Measurements from ENCODE around the gene RPGRIP1.
"Not testable (repeated sequence)": the region's sequence is repeated elsewhere in the genome, so short reads cannot be mapped to it uniquely, and the experiment has no call there.

RPGRIP1 gene

DNA sequence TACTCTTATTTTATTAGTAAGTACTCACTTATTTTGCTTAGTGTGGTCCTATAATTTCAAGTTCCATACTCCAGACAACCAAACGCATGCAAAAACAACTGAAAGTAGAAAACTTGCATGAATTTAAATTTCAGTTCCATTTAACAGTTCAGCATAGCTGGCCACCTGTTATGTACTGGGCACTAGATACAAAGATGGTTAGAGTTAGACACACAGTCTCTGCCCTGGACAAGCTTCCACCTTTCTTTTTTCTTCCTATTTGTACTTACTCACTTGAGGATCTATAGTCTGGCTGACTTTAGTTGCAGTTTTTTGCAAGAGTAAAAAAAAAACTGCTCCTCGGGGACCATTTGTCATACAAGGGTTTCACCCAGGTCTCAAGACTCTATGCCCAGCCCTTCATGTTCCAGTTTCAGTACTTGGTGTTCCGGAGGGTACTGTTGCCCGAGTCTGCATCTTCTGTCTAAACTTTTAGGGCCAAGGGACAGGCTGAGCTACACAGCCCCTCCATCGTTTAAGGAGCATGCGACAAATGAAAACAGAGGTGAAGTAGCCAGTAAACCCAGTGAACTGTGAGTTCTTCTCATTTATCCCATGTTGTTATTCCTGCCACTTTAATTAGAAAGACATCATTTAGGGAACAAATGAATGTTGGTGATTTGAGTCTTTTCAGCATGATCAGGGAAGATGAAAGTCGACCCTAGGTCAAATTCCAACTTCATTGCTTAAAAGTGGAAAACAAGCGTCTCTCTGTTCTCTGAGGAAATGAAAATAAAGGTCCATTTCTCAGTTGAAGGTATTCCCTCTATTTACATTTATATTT, 22.3 kb downstream of the RPGRIP1 start:
- no peak overlapping the region for H3K27ac Mint-ChIP-seq
- no peak for DNase-seq
- no peaks in the 10 kb centered on the region for H3K36me3 Mint-ChIP-seq (ENCODE audit: low read depth)
- H3K4me3 Mint-ChIP-seq = no peak overlapping the region
- H3K9me3 Mint-ChIP-seq = no peaks in the 10 kb centered on the region
- peaks cover 25% of the 10 kb centered on the region for H3K27me3 Mint-ChIP-seq
- peaks cover 7% of the 10 kb centered on the region for H3K4me1 Mint-ChIP-seq (ENCODE audit: low read depth)

GRCh38 chr14:21302836-21303140, 22.9 kb downstream of the RPGRIP1 start:
- not testable (repeated sequence) for H3K36me3 Mint-ChIP-seq (ENCODE audit: low read depth); H3K27ac Mint-ChIP-seq; H3K4me3 Mint-ChIP-seq; H3K4me1 Mint-ChIP-seq (ENCODE audit: low read depth); DNase-seq; H3K9me3 Mint-ChIP-seq
- H3K27me3 Mint-ChIP-seq = peaks cover 22% of the 10 kb centered on the region

GRCh38 chr14:21307637-21308036, 27.8 kb downstream of the RPGRIP1 start:
- H3K27me3 Mint-ChIP-seq = no peaks in the 10 kb centered on the region
- no peaks in the 10 kb centered on the region for H3K36me3 Mint-ChIP-seq (ENCODE audit: low read depth)
- H3K9me3 Mint-ChIP-seq = peaks cover 3% of the 10 kb centered on the region
- no peak overlapping the region for H3K4me3 Mint-ChIP-seq
- H3K27ac Mint-ChIP-seq = no peak overlapping the region
- peaks cover 23% of the 10 kb centered on the region for H3K4me1 Mint-ChIP-seq (ENCODE audit: low read depth)
- DNase-seq = no peak

DNA sequence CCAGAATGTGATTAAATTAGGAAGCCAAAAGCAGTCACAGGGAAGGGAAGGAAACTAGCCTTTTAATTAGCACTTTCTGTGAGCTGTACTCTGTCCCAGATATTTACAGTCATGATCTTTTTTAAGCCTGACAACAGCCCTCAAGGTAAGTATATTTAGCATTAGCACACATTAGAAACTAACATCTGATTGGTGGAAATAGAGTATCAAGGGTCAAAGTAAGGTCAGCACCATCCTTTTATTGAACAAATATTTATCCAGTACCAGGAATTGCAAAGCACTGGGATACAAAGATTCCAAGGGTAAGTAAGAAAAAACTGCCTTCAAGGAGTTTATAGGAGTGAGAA, 28.2 kb downstream of the RPGRIP1 start:
- DNase-seq = no peak
- Mint-ChIP-seq H3K27me3 (no peaks in the 10 kb centered on the region), H3K27ac (peak overlapping the region; percentile 85), H3K4me3 (peak overlapping the region; percentile 66), H3K4me1 (ENCODE audit: low read depth) (peaks cover 23% of the 10 kb centered on the region), H3K9me3 (peaks cover 3% of the 10 kb centered on the region), H3K36me3 (ENCODE audit: low read depth) (no peaks in the 10 kb centered on the region)

DNA sequence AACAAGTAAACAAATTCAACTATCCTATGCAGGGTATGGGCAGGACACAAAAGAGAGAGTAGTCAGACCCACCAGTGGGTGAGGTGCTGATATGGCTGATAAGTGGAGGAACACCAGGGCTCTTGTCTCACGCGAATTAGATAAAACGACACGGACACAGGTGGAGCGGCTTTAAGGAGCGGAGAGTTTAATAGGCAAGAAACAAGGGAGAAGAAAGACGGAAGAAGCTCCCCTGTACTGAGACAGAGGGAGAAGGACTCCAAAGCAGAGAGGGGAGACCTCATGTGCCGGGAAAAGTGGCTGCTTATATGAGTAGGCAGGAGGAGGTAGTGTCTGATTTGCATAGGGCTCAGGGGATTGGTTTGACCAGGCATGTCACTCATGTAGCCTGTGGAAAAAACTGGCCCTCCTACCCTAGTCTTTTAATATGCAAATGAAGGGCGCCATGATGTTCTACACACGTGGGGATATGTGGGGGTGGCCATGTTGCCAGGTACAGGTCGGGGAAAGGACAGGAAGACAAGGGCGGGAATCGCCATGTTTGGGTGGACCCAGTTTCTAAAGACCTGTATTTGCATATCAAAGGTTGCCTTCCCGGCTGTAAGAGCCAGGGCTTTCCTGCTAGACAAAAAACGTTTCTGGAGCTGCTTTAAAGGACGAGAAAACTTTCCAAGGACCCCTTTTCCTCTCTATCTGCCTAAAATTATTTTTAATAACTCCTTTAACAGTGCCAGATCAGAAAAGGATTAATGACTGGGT, 28.8 kb downstream of the RPGRIP1 start:
- peaks cover 3% of the 10 kb centered on the region for H3K9me3 Mint-ChIP-seq
- peak; percentile 78 for DNase-seq
- H3K4me3 Mint-ChIP-seq = peak overlapping the region; percentile 66
- H3K27me3 Mint-ChIP-seq = no peaks in the 10 kb centered on the region
- peaks cover 23% of the 10 kb centered on the region for H3K4me1 Mint-ChIP-seq (ENCODE audit: low read depth)
- no peaks in the 10 kb centered on the region for H3K36me3 Mint-ChIP-seq (ENCODE audit: low read depth)
- peak overlapping the region; percentile 85 for H3K27ac Mint-ChIP-seq

DNA sequence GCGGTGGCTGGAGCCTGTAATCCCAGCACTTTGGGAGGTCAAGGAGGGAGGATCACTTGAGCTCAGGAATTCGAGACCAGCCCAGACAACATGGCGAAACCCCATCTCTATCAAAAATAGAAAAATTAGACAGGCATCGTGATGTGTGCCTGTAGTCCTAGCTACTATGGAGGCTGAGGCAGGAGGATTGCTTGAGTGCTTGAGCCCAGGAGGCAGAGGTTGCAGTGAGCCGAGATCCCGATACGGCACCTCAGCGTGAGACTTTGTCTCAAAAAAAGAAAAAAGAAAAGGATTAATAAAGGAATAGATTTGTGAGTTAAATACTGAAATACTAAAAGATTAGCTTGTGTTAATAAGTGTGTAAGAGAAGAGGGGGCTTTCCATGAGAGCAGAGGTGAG, 29.4 kb downstream of the RPGRIP1 start:
- Mint-ChIP-seq H3K36me3 (ENCODE audit: low read depth) (no peaks in the 10 kb centered on the region), H3K27me3 (no peaks in the 10 kb centered on the region), H3K4me1 (ENCODE audit: low read depth) (peaks cover 23% of the 10 kb centered on the region), H3K27ac (peak overlapping the region; percentile 85), H3K4me3 (peak overlapping the region; percentile 66), H3K9me3 (peaks cover 3% of the 10 kb centered on the region)
- DNase-seq = no peak

- H3K27ac Mint-ChIP-seq = peak overlapping the region; percentile 14
- no peak for DNase-seq
- H3K9me3 Mint-ChIP-seq = peaks cover 3% of the 10 kb centered on the region
- no peak overlapping the region for H3K4me3 Mint-ChIP-seq
- no peaks in the 10 kb centered on the region for H3K36me3 Mint-ChIP-seq (ENCODE audit: low read depth)
- peaks cover 23% of the 10 kb centered on the region for H3K4me1 Mint-ChIP-seq (ENCODE audit: low read depth)
- no peaks in the 10 kb centered on the region for H3K27me3 Mint-ChIP-seq
Observed at GRCh38 chr14:21309956-21310355, 30.1 kb downstream of the RPGRIP1 start.

DNA sequence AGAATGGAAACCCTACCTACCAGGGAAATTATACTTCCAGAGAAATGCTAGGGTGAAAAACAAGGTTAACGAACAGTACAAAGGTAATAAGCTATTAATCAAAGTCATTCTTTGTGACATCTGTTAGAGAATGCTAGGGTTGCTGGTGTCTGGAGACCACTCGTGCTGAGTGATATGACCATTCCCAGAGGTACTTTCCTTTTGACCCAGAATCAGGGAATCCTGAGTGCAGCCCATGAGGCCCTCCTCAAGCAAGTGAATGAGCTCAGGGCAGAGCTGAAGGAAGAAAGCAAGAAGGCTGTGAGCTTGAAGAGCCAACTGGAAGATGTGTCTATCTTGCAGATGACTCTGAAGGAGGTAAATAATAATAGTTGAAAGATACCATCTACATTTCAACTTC, 31.7 kb downstream of the RPGRIP1 start:
- Mint-ChIP-seq H3K4me1 (ENCODE audit: low read depth) (peaks cover 23% of the 10 kb centered on the region), H3K27ac (no peak overlapping the region), H3K9me3 (peaks cover 3% of the 10 kb centered on the region), H3K36me3 (ENCODE audit: low read depth) (no peaks in the 10 kb centered on the region), H3K4me3 (no peak overlapping the region), H3K27me3 (no peaks in the 10 kb centered on the region)
- no peak for DNase-seq

DNA sequence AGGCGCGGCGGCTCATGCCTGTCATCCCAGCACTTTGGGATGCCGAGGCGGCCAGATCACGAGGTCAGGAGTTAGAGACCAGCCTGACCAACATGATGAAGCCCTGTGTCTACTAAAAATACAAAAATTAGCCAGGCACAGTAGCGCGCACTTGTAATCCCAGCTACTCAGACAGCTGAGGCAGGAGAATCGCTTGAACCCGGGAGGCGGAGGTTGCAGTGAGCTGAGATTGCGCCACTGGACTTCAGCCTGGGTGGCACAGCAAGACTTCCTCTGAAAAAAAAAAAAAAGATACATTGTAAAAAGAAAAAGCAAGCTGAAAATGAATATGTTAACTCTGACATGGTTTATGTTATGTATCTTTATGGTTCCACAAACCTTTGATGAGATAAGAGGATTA, 33.6 kb downstream of the RPGRIP1 start:
- Mint-ChIP-seq H3K4me3 (no peak overlapping the region), H3K36me3 (ENCODE audit: low read depth) (no peaks in the 10 kb centered on the region), H3K4me1 (ENCODE audit: low read depth) (peaks cover 14% of the 10 kb centered on the region), H3K27ac (no peak overlapping the region), H3K9me3 (peaks cover 3% of the 10 kb centered on the region), H3K27me3 (no peaks in the 10 kb centered on the region)
- DNase-seq = no peak

GRCh38 chr14:21317398-21317797, 37.5 kb downstream of the RPGRIP1 start:
- no peak for DNase-seq

GRCh38 chr14:21320913-21321312, 41.0 kb downstream of the RPGRIP1 start:
- no peak overlapping the region for H3K4me3 Mint-ChIP-seq

More at GRCh38 chr14:21317398-21317797, 37.5 kb downstream of the RPGRIP1 start:
- Mint-ChIP-seq H3K36me3 (ENCODE audit: low read depth) (no peaks in the 10 kb centered on the region), H3K27me3 (no peaks in the 10 kb centered on the region), H3K4me3 (no peak overlapping the region), H3K9me3 (no peaks in the 10 kb centered on the region), H3K27ac (no peak overlapping the region), H3K4me1 (ENCODE audit: low read depth) (peaks cover 7% of the 10 kb centered on the region)

GRCh38 chr14:21322716-21323115, 42.8 kb downstream of the RPGRIP1 start:
- no peak overlapping the region for H3K27ac Mint-ChIP-seq
- H3K4me3 Mint-ChIP-seq = no peak overlapping the region
- H3K27me3 Mint-ChIP-seq = no peaks in the 10 kb centered on the region
- no peaks in the 10 kb centered on the region for H3K36me3 Mint-ChIP-seq (ENCODE audit: low read depth)
- no peak for DNase-seq
- H3K9me3 Mint-ChIP-seq = no peaks in the 10 kb centered on the region
- peaks cover 7% of the 10 kb centered on the region for H3K4me1 Mint-ChIP-seq (ENCODE audit: low read depth)

More at GRCh38 chr14:21320913-21321312, 41.0 kb downstream of the RPGRIP1 start:
- Mint-ChIP-seq H3K27ac (no peak overlapping the region), H3K27me3 (no peaks in the 10 kb centered on the region), H3K36me3 (ENCODE audit: low read depth) (no peaks in the 10 kb centered on the region), H3K4me1 (ENCODE audit: low read depth) (peaks cover 7% of the 10 kb centered on the region), H3K9me3 (no peaks in the 10 kb centered on the region)
- DNase-seq = no peak

DNA sequence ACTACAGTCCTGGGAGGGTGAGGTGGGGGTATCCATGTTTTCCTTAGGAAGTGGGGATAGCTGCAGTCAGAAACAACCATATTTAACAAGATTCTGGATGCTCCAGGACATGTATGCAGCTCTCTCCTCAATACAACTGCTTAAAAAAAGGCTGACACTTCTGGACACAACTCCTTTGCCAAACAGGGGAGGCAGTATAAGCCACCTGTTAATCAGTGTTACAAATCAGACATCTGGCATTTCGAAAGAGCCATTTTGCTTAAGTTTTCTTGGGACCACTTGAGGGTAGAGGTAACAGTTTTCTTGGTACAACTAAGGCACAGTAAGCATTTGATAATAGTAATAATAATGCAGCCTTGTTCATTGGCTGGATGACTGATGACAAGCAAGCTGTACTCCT, 47.1 kb downstream of the RPGRIP1 start:
- no peak for DNase-seq
- no peak overlapping the region for H3K4me3 Mint-ChIP-seq
- no peak overlapping the region for H3K27ac Mint-ChIP-seq
- H3K9me3 Mint-ChIP-seq = no peaks in the 10 kb centered on the region
- H3K36me3 Mint-ChIP-seq (ENCODE audit: low read depth) = no peaks in the 10 kb centered on the region
- peaks cover 2% of the 10 kb centered on the region for H3K27me3 Mint-ChIP-seq
- no peaks in the 10 kb centered on the region for H3K4me1 Mint-ChIP-seq (ENCODE audit: low read depth)
